NCI-H2196 (cell line): ENCODE data around the gene NRG2.

Experiments used
- DNase-seq: peaks from one replicate; lab custom pipeline; 2025; ENCODE audit not compliant: unreplicated experiment; lab: John Stamatoyannopoulos, UW

NRG2 gene

DNA sequence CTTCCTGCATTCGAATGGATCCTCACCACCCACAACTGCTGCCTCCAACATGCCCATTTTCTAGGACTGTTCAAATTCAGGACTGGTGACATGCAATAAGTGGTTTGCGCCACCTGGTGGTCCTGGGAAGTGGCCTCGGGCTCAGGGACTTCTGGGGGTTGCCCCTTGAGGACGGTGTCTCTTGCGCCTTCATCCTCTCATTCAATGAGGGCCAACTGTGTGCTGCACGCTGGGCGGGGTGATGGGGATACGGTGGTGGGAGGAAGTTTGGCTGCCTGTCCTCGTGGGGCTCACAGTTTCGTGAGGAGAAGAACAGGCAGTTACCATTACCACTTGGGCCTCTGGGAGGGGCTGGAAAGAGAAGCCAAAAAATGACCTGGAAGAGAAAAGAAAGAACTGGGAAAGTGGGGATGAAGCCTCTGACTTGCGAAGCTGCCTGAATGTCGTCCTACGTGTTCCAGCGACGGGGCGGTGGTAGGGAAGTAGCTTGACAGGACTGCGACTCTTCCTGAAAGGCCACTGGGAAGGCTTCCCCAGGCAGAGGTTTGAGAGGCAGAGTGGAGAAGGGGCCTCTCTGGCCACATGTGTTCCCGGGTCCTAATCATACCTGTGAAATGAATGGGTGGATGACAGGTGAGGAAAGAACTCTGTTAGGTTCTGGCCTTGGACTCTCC, 198.5 kb downstream of the NRG2 start:
- DNase-seq = peak; percentile 50

DNA sequence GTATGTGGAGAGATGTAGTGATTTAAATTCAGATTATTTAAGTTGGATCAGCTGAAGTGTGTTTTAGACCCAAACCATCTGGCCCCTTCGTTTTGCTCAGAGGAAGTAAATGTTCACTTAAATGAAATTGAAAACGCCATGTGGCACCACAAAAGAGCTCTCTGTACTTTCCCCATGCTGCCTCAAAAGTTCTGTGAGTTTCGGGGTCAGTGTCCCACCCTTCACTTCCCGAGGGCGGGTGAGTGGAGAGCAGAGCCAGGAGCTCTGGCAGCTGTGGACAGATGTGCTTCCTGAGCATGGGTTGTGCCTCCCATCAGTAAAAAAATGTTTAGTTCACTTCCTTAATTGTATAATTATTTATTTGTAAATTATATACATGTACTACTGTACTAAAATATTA, 199.1 kb downstream of the NRG2 start:
- no peak for DNase-seq

DNA sequence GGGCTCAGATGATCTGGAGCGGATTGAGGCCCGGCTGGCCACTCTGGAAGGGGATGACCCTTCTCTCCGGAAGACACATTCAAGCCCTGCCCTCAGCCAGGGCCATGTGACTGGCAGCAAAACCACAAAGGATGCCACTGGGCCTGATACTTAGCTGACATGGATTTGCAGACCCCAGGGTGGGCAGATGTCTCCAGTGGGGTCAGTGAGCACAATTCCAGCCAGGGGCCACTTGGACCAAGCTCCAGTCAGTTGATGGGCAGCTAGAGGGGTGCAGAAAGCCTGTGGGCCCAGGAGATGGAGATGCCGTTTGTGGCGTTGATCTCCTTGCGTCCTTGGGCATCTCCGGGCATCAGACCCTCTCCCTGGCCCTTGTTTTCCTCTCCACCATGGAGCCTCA, 200.8 kb downstream of the NRG2 start:
- no peak for DNase-seq

DNA sequence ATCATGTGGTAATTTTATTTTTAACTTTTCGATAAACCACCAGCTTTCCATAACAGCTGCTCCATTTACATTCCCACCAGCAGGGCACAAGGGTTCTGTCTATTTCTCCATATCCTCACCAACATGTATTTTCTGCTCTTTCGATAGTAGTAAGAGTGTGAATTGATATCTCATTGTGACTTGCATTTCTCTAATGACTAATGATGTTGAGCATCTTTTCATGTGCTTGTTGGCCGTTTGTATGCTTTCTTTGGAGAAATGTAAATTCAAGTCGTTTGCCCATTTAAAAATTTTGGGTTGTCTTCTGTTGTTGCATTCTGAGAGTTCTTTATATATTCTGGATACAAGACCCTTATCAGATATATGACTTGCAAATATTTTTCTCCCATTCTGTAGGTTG, 201.6 kb downstream of the NRG2 start:
- no peak for DNase-seq

DNA sequence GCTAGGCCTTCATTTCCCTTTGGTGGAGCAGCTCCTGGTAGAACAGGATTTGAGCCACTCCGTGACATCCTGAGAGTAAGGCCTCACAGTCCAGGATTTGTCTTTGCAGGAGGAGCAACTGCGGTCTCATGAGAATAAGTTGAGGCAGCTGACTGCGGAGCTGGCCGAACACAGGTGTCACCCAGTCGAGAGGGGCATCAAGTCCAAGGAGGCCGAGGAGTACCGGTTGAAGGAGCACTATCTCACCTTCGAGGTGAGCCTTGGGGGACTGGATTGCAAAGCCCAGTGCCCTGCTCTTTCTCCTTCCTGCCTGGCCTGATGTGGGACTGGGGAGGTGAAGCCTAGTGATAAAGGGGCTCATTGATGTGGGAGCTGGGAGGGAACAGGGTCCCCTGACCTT, 203.2 kb downstream of the NRG2 start:
- no peak for DNase-seq

- DNase-seq = no peak
Observed at GRCh38 chr5:139839232-139839815, 203.8 kb downstream of the NRG2 start.

- no peak for DNase-seq
Observed at GRCh38 chr5:139838381-139839197, 204.5 kb downstream of the NRG2 start.

DNA sequence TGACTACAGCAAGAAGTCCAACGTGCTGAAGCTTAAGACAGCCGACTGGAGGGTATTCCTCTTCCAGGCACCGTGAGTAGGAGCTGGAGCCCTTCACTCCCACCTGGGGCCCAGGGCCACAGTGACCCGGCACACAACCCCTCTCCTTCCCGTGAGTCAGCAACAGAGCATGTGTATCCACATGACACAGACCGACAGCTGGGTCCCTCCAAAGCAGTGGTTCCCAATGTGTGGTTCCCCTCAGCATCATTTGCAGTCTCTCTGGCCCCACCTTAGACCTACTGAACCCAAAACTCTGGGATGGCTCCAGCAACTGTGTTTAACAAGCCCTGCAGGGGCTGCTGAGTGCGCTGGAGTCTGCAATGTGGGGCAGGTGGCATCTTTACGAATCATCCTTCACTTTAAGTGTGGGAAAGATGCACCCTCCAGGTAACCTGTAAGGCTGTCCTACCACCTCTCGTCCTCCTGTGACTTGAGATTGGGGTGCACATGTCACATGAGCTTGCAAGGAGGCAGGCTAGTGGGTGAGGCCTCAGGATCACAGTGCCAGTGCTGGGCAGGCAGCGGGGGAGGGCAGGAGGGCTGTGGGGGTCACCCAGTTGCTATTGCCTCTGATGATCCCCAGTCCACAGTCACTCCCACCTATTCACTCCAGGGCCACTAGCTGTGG, 205.3 kb downstream of the NRG2 start:
- DNase-seq = no peak

- DNase-seq = no peak
Observed at GRCh38 chr5:139836469-139837208, 206.5 kb downstream of the NRG2 start.

GRCh38 chr5:139835656-139836055, 207.4 kb downstream of the NRG2 start:
- DNase-seq = no peak

- DNase-seq = no peak
Observed at GRCh38 chr5:139833525-139833924, 209.6 kb downstream of the NRG2 start.

GRCh38 chr5:139831624-139832023, 211.5 kb downstream of the NRG2 start:
- DNase-seq = no peak

GRCh38 chr5:139829471-139829870, 213.6 kb downstream of the NRG2 start:
- DNase-seq = no peak

- DNase-seq = no peak
Observed at GRCh38 chr5:139828207-139828895, 214.7 kb downstream of the NRG2 start.

- no peak for DNase-seq
Observed at GRCh38 chr5:139825690-139826089, 217.4 kb downstream of the NRG2 start.

GRCh38 chr5:139823757-139824355, 219.2 kb downstream of the NRG2 start:
- no peak for DNase-seq

DNA sequence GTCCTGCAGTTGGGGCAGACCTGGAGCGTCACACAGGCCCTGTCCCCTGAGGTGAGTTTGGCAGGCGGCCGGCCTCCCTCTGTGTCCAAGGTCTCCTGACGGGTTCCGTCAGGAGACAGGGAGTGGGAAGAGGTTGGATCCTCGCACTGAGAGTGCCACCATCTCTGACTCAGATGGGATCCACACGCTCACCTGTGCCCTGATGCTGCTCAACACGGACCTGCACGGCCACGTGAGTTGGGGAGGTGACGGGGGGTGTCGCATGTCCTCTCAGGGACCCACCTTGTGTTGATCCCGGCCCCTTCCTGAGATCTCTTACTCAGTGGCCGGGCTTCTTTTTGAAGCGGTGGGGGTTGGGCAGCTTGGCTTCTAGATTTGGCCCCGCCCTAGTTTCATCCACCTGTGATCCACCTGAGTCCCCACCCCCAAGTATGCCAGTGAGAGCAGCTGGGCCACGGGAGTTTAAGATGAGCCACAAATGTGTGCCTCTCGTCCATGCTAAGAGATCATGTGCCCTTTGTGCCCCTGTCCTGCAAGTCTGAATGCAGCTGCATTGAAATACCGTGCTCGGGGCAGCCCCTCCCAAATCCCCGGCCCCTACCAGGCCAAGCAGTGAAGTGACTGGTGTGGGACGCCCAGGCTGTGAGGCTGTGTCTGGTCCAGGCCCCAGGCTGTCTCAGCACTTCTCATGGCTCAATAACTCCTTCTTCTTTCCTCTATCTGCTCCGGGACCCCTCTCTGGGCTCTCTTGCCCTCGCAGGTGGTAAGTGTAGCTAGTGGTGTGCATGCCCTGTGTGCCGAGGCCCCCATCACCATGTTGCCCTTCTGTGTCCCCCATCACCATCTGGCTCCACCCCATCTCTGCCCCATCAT, 220.3 kb downstream of the NRG2 start:
- DNase-seq = no peak

- DNase-seq = no peak
Observed at GRCh38 chr5:139821806-139822552, 221.1 kb downstream of the NRG2 start.
